WTC11 (cell line): ENCODE measurements around the gene GPC1. TPM values are rescaled to one million over a fixed set of nuclear protein-coding genes. Genes with fewer than 3 reads are reported as not detected.

Source experiments
- ATAC-seq: fragments of 200-7000 bp; cut with Tn5 transposase; 2 replicates; pipeline ENCODE4 v1.10.0; 2021; ENCODE audit warnings: mild to moderate bottlenecking, moderate library complexity
- CTCF ChIA-PET: fragments of 300-600 bp; sonication (Branson Sonifier 250); formaldehyde crosslinking; loops from one replicate; lab custom pipeline; 2021; ENCODE audit warnings: antibody characterized with exemption; lab: Charles Lee
- POLR2A ChIA-PET: fragments of 350-600 bp; sonication (Branson Sonifier 250); formaldehyde crosslinking; loops from one replicate; lab custom pipeline; 2021; ENCODE audit warnings: antibody characterized with exemption; lab: Charles Lee
- DNase-seq: peaks from one replicate; pipeline ENCODE4 v3.0.0; 2021; ENCODE audit warnings: low spot score
- H3K27ac Mint-ChIP-seq: 2 replicates; pipeline ENCODE4 v1.8.0; 2021; ENCODE audit warnings: mixed read lengths
- H3K27me3 Mint-ChIP-seq: 2 replicates; pipeline ENCODE4 v1.8.0; 2021; ENCODE audit warnings: low read depth, mild to moderate bottlenecking, moderate library complexity, mixed read lengths
- H3K36me3 Mint-ChIP-seq: 2 replicates; pipeline ENCODE4 v1.8.0; 2021; ENCODE audit warnings: mixed read lengths
- H3K4me1 Mint-ChIP-seq: 2 replicates; pipeline ENCODE4 v1.8.0; 2022; ENCODE audit warnings: mixed read lengths
- H3K4me3 Mint-ChIP-seq: 2 replicates; pipeline ENCODE4 v1.8.0; 2021; ENCODE audit warnings: mild to moderate bottlenecking, moderate library complexity, mixed read lengths
- H3K9me3 Mint-ChIP-seq: 2 replicates; pipeline ENCODE4 v1.8.0; 2021; ENCODE audit warnings: mixed read lengths
- AR ChIP-seq: fragments of 250-450 bp; sonication (Bioruptor Pico); IDR thresholded peaks from 2 replicates; pipeline ENCODE4 v1.9.0; 2021; ENCODE audit warnings: mild to moderate bottlenecking
- ARID4B ChIP-seq: sonication (generic); formaldehyde crosslinking; IDR thresholded peaks from 2 replicates; pipeline ENCODE4 v1.8.0; 2023; ENCODE audit warnings: missing genetic modification reagents, mild to moderate bottlenecking, borderline replicate concordance
- CREM ChIP-seq: sonication (generic); formaldehyde crosslinking; IDR thresholded peaks from 2 replicates; pipeline ENCODE4 v1.8.1; 2022; ENCODE audit warnings: mild to moderate bottlenecking, missing genetic modification reagents, moderate library complexity
- CTCF ChIP-seq: fragments of 200-600 bp; IDR thresholded peaks from 2 replicates; pipeline ENCODE4 v1.8.0; 2022; ENCODE audit warnings: antibody characterized with exemption
- E2F5 ChIP-seq: sonication (generic); formaldehyde crosslinking; IDR thresholded peaks from 2 replicates; pipeline ENCODE4 v1.8.1; 2022; ENCODE audit warnings: mild to moderate bottlenecking, moderate library complexity, missing genetic modification reagents
- ERG ChIP-seq: fragments of 250-450 bp; sonication (Bioruptor Pico); IDR thresholded peaks from 2 replicates; pipeline ENCODE4 v1.8.0; 2021; ENCODE audit warnings: mild to moderate bottlenecking
- GRHL2 ChIP-seq: fragments of 250-450 bp; sonication (Bioruptor Pico); IDR thresholded peaks from 2 replicates; pipeline ENCODE4 v1.8.0; 2022; ENCODE audit warnings: mild to moderate bottlenecking, moderate library complexity; ENCODE audit not compliant: insufficient replicate concordance, severe bottlenecking
- GTF2I ChIP-seq: fragments of 250-450 bp; sonication (Bioruptor Pico); conservative IDR thresholded peaks from 2 replicates; pipeline ENCODE4 v1.4.0; 2021; ENCODE audit warnings: mild to moderate bottlenecking
- HMGXB4 ChIP-seq: sonication (generic); formaldehyde crosslinking; IDR thresholded peaks from 2 replicates; pipeline ENCODE4 v1.8.1; 2023; ENCODE audit warnings: mild to moderate bottlenecking, moderate library complexity, missing genetic modification reagents
- IRF2 ChIP-seq: sonication (generic); formaldehyde crosslinking; IDR thresholded peaks from 2 replicates; pipeline ENCODE4 v1.8.0; 2022; ENCODE audit warnings: low read depth, missing genetic modification reagents, borderline replicate concordance
- NFYB ChIP-seq: sonication (generic); formaldehyde crosslinking; conservative IDR thresholded peaks from 2 replicates; pipeline ENCODE4 v1.8.0; 2022; ENCODE audit warnings: low read depth, missing genetic modification reagents
- NR1H2 ChIP-seq: sonication (generic); formaldehyde crosslinking; IDR thresholded peaks from 2 replicates; pipeline ENCODE4 v1.9.0; 2021; ENCODE audit warnings: mild to moderate bottlenecking, moderate library complexity, missing genetic modification reagents
- SOX15 ChIP-seq: fragments of 250-450 bp; sonication (Bioruptor Pico); IDR thresholded peaks from 2 replicates; pipeline ENCODE4 v1.9.0; 2021; ENCODE audit warnings: mild to moderate bottlenecking
- SP1 ChIP-seq: sonication (generic); formaldehyde crosslinking; conservative IDR thresholded peaks from 2 replicates; pipeline ENCODE4 v1.8.1; 2022; ENCODE audit warnings: missing genetic modification reagents
- STAT6 ChIP-seq: sonication (generic); formaldehyde crosslinking; conservative IDR thresholded peaks from 2 replicates; pipeline ENCODE4 v1.8.1; 2023; ENCODE audit warnings: mild to moderate bottlenecking, low read depth, missing genetic modification reagents, moderate library complexity
- TEAD1 ChIP-seq: sonication (generic); formaldehyde crosslinking; IDR thresholded peaks from 2 replicates; pipeline ENCODE4 v1.8.0; 2022; ENCODE audit warnings: mild to moderate bottlenecking, missing genetic modification reagents
- USF2 ChIP-seq: sonication (generic); formaldehyde crosslinking; IDR thresholded peaks from 2 replicates; pipeline ENCODE4 v1.8.1; 2023; ENCODE audit warnings: mild to moderate bottlenecking, missing genetic modification reagents, moderate library complexity
- ZNF317 ChIP-seq: sonication (generic); formaldehyde crosslinking; IDR thresholded peaks from 2 replicates; pipeline ENCODE4 v1.8.1; 2023; ENCODE audit warnings: low read depth, mild to moderate bottlenecking, moderate library complexity, missing genetic modification reagents, borderline replicate concordance
- ZNF423 ChIP-seq: fragments of 250-450 bp; sonication (Bioruptor Pico); IDR thresholded peaks from 2 replicates; pipeline ENCODE4 v2.1.2; 2022; ENCODE audit warnings: mild to moderate bottlenecking, moderate library complexity
- total RNA-seq: library from RNA; stranded (reverse); gene quantifications from 3 replicates; pipeline ENCODE4 v1.2.3, GENCODE V29; 2021

The GPC1 gene
- total RNA-seq, 1 experiment from 2014 or later, result 41.5 TPM

GRCh38 chr2:240434728-240435456 lies 571 bp upstream of the GPC1 start:
- CTCF ChIA-PET, result interaction anchor here (2.1 kb wide), 1 partner anchor 202 kb away, joined by 12 read pairs; no protein-coding TSS in a partner anchor
- Mint-ChIP-seq H3K36me3 (no peaks in the 10 kb centered on the region), H3K4me3 (peak overlapping the region; percentile 81), H3K27me3 (peaks cover 34% of the 10 kb centered on the region), H3K4me1 (peaks cover 6% of the 10 kb centered on the region; the same call in 1 of the 2 replicates), H3K27ac (no peak overlapping the region), H3K9me3 (no peaks in the 10 kb centered on the region)
- ATAC-seq, result peak; percentile 54
- peak; percentile 91 for DNase-seq
- POLR2A ChIA-PET, result no interaction called here
- no peak for TF ChIP-seq NR1H2 (CRISPR knock-in tag)
- peak; percentile 66 for TF ChIP-seq NFYB (CRISPR knock-in tag)
- TF ChIP-seq IRF2 (CRISPR knock-in tag), result no peak
- TF ChIP-seq ERG (CRISPR knock-in tag), result no peak
- TF ChIP-seq SOX15, result no peak
- no peak for TF ChIP-seq GRHL2
- no peak for TF ChIP-seq AR
- TF ChIP-seq TEAD1 (CRISPR knock-in tag), result 0 out of 2 replicates have a peak, but pooled peaks have one; percentile 49
- no peak for TF ChIP-seq ZNF317 (CRISPR knock-in tag)
- TF ChIP-seq HMGXB4, result peak; percentile 59; the same call in 1 of the 2 replicates
- TF ChIP-seq STAT6 (CRISPR knock-in tag), result no peak
- no peak for TF ChIP-seq CTCF
- 0 out of 2 replicates have a peak, but pooled peaks have one; percentile 48 for TF ChIP-seq E2F5
- no peak for TF ChIP-seq GTF2I (CRISPR knock-in tag)
- TF ChIP-seq USF2 (CRISPR knock-in tag), result no peak
- peak; percentile 82 for TF ChIP-seq ZNF423 (CRISPR knock-in tag)
- peak; percentile 84 for TF ChIP-seq SP1 (CRISPR knock-in tag)
- TF ChIP-seq ARID4B, result no peak
- TF ChIP-seq CREM, result peak; percentile 46; the same call in 1 of the 2 replicates
